Measurements from ENCODE around the gene ALDH1L1. TPM values are rescaled to one million over a fixed set of nuclear protein-coding genes. Genes with fewer than 3 reads are reported as not detected.

ALDH1L1 gene
- total and polyA plus RNA-seq, 2 experiments from 2014 or later, result 1.0 to 1.3 TPM

DNA sequence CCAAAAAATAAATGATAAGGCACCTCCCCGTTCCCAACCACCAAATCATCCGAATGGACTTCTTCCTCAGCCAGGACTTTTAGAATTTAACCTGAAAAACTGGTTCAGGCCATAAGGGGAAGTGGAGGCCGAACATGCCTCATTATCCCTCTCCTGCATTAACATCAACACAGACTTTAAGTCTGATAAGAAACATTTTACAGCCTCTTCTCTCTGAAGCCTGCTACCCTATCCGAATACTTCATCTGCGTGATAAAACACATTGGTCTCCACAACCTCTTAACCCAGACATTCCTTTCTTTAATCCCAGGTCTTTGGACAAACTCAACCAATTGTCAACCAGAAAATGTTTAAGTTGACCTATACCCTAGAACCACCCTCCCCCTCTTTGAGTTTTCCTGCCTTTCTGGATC lies 95.6 kb downstream of the ALDH1L1 start:
- Histone ChIP-seq H3F3A (replicated peaks; ENCODE audit: low read depth) (no peaks in the 10 kb centered on the region), H3K36me3 (ENCODE audit: insufficient read depth) (0 out of 2 replicates have a peak, but pooled peaks cover 9% of the 10 kb centered on the region), H3K27ac (ENCODE audit: low read depth) (no peak overlapping the region), H3K79me2 (replicated peaks; ENCODE audit: insufficient read depth) (0 out of 2 replicates have a peak, but pooled peaks cover 3% of the 10 kb centered on the region), H3K27me3 (ENCODE audit: insufficient read depth) (no peaks in the 10 kb centered on the region), H3K4me1 (ENCODE audit: insufficient read depth) (0 out of 2 replicates have a peak, but pooled peaks cover 5% of the 10 kb centered on the region), H3K4me2 (peak overlapping the region; percentile 84), H4K20me1 (replicated peaks; ENCODE audit: insufficient read depth) (no peaks in the 10 kb centered on the region), H3K4me3 (peak overlapping the region; percentile 75), H3K9me2 (ENCODE audit: insufficient read depth) (no peaks in the 10 kb centered on the region), H2AFZ (no peak overlapping the region)
- Mint-ChIP-seq H3K27ac (no peak overlapping the region), H3K36me3 (ENCODE audit: low read depth) (peaks cover 28% of the 10 kb centered on the region), H3K4me1 (peaks cover 5% of the 10 kb centered on the region), H3K27me3 (ENCODE audit: insufficient read depth, low read depth, poor library complexity) (no peaks in the 10 kb centered on the region), H3K9me3 (peaks cover 48% of the 10 kb centered on the region), H3K4me3 (peak overlapping the region; percentile 68)
- TF ChIP-seq, protein P1, sequence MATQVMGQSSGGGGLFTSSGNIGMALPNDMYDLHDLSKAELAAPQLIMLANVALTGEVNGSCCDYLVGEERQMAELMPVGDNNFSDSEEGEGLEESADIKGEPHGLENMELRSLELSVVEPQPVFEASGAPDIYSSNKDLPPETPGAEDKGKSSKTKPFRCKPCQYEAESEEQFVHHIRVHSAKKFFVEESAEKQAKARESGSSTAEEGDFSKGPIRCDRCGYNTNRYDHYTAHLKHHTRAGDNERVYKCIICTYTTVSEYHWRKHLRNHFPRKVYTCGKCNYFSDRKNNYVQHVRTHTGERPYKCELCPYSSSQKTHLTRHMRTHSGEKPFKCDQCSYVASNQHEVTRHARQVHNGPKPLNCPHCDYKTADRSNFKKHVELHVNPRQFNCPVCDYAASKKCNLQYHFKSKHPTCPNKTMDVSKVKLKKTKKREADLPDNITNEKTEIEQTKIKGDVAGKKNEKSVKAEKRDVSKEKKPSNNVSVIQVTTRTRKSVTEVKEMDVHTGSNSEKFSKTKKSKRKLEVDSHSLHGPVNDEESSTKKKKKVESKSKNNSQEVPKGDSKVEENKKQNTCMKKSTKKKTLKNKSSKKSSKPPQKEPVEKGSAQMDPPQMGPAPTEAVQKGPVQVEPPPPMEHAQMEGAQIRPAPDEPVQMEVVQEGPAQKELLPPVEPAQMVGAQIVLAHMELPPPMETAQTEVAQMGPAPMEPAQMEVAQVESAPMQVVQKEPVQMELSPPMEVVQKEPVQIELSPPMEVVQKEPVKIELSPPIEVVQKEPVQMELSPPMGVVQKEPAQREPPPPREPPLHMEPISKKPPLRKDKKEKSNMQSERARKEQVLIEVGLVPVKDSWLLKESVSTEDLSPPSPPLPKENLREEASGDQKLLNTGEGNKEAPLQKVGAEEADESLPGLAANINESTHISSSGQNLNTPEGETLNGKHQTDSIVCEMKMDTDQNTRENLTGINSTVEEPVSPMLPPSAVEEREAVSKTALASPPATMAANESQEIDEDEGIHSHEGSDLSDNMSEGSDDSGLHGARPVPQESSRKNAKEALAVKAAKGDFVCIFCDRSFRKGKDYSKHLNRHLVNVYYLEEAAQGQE (IDR thresholded peaks at IDR 0.05; ENCODE audit: unreplicated experiment), result no peak
- TF ChIP-seq ZNF331 (CRISPR knock-in tag; IDR thresholded peaks at IDR 0.05; ENCODE audit: low read depth) (no peak), EZH2phosphoT487 (IDR thresholded peaks at IDR 0.05; ENCODE audit: unreplicated experiment) (no peak), CREB1 (CRISPR knock-in tag; IDR thresholded peaks at IDR 0.05; ENCODE audit: low read depth) (no peak), EZH2 (IDR thresholded peaks at IDR 0.05; ENCODE audit: low read depth, unreplicated experiment) (no peak), POLR2AphosphoS5 (IDR thresholded peaks at IDR 0.05; ENCODE audit: low read depth) (no peak), ZNF114 (CRISPR knock-in tag; IDR thresholded peaks at IDR 0.05) (no peak), NANOG (IDR thresholded peaks at IDR 0.05; ENCODE audit: borderline replicate concordance) (no peak)
- TF ChIP-seq, protein P2, sequence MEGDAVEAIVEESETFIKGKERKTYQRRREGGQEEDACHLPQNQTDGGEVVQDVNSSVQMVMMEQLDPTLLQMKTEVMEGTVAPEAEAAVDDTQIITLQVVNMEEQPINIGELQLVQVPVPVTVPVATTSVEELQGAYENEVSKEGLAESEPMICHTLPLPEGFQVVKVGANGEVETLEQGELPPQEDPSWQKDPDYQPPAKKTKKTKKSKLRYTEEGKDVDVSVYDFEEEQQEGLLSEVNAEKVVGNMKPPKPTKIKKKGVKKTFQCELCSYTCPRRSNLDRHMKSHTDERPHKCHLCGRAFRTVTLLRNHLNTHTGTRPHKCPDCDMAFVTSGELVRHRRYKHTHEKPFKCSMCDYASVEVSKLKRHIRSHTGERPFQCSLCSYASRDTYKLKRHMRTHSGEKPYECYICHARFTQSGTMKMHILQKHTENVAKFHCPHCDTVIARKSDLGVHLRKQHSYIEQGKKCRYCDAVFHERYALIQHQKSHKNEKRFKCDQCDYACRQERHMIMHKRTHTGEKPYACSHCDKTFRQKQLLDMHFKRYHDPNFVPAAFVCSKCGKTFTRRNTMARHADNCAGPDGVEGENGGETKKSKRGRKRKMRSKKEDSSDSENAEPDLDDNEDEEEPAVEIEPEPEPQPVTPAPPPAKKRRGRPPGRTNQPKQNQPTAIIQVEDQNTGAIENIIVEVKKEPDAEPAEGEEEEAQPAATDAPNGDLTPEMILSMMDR (conservative IDR thresholded peaks at IDR 0.05; ENCODE audit: low read depth in 2 of 2), result no peak
- TF ChIP-seq, protein P3, sequence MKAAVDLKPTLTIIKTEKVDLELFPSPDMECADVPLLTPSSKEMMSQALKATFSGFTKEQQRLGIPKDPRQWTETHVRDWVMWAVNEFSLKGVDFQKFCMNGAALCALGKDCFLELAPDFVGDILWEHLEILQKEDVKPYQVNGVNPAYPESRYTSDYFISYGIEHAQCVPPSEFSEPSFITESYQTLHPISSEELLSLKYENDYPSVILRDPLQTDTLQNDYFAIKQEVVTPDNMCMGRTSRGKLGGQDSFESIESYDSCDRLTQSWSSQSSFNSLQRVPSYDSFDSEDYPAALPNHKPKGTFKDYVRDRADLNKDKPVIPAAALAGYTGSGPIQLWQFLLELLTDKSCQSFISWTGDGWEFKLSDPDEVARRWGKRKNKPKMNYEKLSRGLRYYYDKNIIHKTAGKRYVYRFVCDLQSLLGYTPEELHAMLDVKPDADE (IDR thresholded peaks at IDR 0.05), result no peak
- TF ChIP-seq, protein P4, sequence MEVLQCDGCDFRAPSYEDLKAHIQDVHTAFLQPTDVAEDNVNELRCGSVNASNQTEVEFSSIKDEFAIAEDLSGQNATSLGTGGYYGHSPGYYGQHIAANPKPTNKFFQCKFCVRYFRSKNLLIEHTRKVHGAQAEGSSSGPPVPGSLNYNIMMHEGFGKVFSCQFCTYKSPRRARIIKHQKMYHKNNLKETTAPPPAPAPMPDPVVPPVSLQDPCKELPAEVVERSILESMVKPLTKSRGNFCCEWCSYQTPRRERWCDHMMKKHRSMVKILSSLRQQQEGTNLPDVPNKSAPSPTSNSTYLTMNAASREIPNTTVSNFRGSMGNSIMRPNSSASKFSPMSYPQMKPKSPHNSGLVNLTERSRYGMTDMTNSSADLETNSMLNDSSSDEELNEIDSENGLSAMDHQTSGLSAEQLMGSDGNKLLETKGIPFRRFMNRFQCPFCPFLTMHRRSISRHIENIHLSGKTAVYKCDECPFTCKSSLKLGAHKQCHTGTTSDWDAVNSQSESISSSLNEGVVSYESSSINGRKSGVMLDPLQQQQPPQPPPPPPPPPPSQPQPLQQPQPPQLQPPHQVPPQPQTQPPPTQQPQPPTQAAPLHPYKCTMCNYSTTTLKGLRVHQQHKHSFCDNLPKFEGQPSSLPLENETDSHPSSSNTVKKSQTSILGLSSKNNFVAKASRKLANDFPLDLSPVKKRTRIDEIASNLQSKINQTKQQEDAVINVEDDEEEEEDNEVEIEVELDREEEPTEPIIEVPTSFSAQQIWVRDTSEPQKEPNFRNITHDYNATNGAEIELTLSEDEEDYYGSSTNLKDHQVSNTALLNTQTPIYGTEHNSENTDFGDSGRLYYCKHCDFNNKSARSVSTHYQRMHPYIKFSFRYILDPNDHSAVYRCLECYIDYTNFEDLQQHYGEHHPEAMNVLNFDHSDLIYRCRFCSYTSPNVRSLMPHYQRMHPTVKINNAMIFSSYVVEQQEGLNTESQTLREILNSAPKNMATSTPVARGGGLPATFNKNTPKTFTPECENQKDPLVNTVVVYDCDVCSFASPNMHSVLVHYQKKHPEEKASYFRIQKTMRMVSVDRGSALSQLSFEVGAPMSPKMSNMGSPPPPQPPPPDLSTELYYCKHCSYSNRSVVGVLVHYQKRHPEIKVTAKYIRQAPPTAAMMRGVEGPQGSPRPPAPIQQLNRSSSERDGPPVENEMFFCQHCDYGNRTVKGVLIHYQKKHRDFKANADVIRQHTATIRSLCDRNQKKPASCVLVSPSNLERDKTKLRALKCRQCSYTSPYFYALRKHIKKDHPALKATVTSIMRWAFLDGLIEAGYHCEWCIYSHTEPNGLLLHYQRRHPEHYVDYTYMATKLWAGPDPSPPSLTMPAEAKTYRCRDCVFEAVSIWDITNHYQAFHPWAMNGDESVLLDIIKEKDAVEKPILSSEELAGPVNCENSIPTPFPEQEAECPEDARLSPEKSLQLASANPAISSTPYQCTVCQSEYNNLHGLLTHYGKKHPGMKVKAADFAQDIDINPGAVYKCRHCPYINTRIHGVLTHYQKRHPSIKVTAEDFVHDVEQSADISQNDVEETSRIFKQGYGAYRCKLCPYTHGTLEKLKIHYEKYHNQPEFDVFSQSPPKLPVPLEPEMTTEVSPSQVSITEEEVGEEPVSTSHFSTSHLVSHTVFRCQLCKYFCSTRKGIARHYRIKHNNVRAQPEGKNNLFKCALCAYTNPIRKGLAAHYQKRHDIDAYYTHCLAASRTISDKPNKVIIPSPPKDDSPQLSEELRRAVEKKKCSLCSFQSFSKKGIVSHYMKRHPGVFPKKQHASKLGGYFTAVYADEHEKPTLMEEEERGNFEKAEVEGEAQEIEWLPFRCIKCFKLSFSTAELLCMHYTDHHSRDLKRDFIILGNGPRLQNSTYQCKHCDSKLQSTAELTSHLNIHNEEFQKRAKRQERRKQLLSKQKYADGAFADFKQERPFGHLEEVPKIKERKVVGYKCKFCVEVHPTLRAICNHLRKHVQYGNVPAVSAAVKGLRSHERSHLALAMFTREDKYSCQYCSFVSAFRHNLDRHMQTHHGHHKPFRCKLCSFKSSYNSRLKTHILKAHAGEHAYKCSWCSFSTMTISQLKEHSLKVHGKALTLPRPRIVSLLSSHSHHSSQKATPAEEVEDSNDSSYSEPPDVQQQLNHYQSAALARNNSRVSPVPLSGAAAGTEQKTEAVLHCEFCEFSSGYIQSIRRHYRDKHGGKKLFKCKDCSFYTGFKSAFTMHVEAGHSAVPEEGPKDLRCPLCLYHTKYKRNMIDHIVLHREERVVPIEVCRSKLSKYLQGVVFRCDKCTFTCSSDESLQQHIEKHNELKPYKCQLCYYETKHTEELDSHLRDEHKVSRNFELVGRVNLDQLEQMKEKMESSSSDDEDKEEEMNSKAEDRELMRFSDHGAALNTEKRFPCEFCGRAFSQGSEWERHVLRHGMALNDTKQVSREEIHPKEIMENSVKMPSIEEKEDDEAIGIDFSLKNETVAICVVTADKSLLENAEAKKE (CRISPR knock-in tag; IDR thresholded peaks at IDR 0.05), result no peak
- no peak for ATAC-seq
- DNase-seq (ENCODE audit: low spot score), result no peak
